BJ (cell line): Measurements from ENCODE around the gene KCNMB4. TPM values are rescaled to one million over a fixed set of nuclear protein-coding genes. Genes with fewer than 3 reads are reported as not detected.

Source experiments
- CTCF ChIA-PET: fragments of 350-600 bp; formaldehyde crosslinking; extraction: SDS; loops from one replicate; lab custom pipeline; 2021; ENCODE audit warnings: antibody characterized with exemption, inconsistent platforms; lab: Yijun Ruan, JAX
- POLR2A ChIA-PET: fragments of 300-600 bp; sonication (Branson Sonifier 250); formaldehyde crosslinking; extraction: SDS; loops from one replicate; lab custom pipeline; 2021; ENCODE audit warnings: antibody characterized with exemption; lab: Charles Lee
- DNase-seq: peaks from one replicate; pipeline ENCODE4 v3.0.0-alpha.2; 2011; ENCODE audit warnings: low read depth
- H3K27me3 ChIP-seq: 2 replicates; pipeline ENCODE4 v1.6.0; 2011; ENCODE audit warnings: low read length; ENCODE audit not compliant: control insufficient read depth, insufficient read depth
- H3K36me3 ChIP-seq: 2 replicates; pipeline ENCODE4 v1.5.1; 2011; ENCODE audit warnings: low read length; ENCODE audit not compliant: control insufficient read depth, insufficient read depth
- H3K4me3 ChIP-seq: 2 replicates; pipeline ENCODE4 v1.5.1; 2011; ENCODE audit warnings: low read depth, mild to moderate bottlenecking, control low read depth, low read length
- CTCF ChIP-seq: IDR thresholded peaks from 2 replicates; pipeline ENCODE4 v1.5.1; 2011; ENCODE audit warnings: low read depth, mild to moderate bottlenecking, control low read depth, inconsistent platforms, low read length, moderate library complexity; ENCODE audit not compliant: insufficient read depth
- polyA plus RNA-seq: library from polyadenylated mRNA; depleted of rRNA; stranded (reverse); fragments of >200 nt; gene quantifications from 2 replicates; pipeline ENCODE4 v1.2.3, GENCODE V29; 2011

Gene KCNMB4
- polyA plus RNA-seq, 1 experiment, result 1.5 TPM

- no peak for TF ChIP-seq CTCF
- Histone ChIP-seq H3K27me3 (no peaks in the 10 kb centered on the region), H3K4me3 (no peak overlapping the region), H3K36me3 (no peaks in the 10 kb centered on the region)
- DNase-seq, result no peak
- ChIA-PET POLR2A (no interaction called here), CTCF (no interaction called here)
Observed at GRCh38 chr12:70329728-70330127, 36.4 kb upstream of the KCNMB4 start.

DNA sequence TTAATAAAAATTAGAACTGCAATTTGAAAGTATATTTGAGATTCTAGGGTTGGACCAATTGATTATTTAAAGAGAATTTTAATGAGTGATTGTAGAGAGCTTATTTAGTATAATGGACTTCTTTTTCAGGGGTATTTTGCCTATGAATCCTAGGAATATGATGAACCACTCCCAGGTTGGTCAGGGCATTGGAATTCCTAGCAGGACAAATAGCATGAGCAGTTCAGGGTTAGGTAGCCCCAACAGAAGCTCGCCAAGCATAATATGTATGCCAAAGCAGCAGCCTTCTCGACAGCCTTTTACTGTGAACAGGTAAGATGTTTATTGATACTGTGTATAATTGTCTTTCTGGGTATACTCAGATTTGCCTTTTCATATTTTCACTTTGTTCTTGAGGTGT lies 35.9 kb upstream of the KCNMB4 start:
- POLR2A ChIA-PET, result no interaction called here
- CTCF ChIA-PET, result no interaction called here
- Histone ChIP-seq H3K4me3 (no peak overlapping the region), H3K36me3 (no peaks in the 10 kb centered on the region), H3K27me3 (no peaks in the 10 kb centered on the region)
- no peak for TF ChIP-seq CTCF
- DNase-seq, result no peak

- POLR2A ChIA-PET, result no interaction called here
- no peak overlapping the region for H3K4me3 ChIP-seq
- H3K36me3 ChIP-seq, result peaks cover 2% of the 10 kb centered on the region; the same call in 1 of the 2 replicates
- CTCF ChIA-PET, result no interaction called here
- no peaks in the 10 kb centered on the region for H3K27me3 ChIP-seq
- no peak for TF ChIP-seq CTCF
- no peak for DNase-seq
Observed at GRCh38 chr12:70332236-70332635, 33.9 kb upstream of the KCNMB4 start.

GRCh38 chr12:70334742-70335141 lies 31.3 kb upstream of the KCNMB4 start:
- no peak overlapping the region for H3K4me3 ChIP-seq
- POLR2A ChIA-PET, result no interaction called here

DNA sequence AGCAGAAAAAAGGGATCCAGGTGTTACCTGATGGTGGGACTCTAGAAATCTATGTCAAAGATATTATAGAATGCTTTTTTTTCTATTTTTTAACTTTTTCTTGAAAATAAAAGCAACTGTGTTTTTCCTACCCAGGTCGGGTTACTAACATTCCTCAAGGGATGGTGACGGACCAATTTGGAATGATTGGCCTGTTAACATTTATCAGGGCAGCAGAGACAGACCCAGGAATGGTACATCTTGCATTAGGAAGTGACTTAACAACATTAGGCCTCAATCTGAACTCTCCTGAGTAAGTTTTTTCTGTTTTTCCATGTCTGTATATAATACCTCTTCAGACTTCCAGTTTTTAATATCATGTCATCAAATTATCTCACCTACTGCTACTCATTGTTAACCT lies 27.6 kb upstream of the KCNMB4 start:
- CTCF ChIA-PET, result no interaction called here
- POLR2A ChIA-PET, result no interaction called here
- peaks cover 14% of the 10 kb centered on the region for H3K36me3 ChIP-seq
- TF ChIP-seq CTCF, result no peak
- H3K4me3 ChIP-seq, result no peak overlapping the region
- H3K27me3 ChIP-seq, result no peaks in the 10 kb centered on the region
- DNase-seq, result no peak

More at GRCh38 chr12:70334742-70335141, 31.3 kb upstream of the KCNMB4 start:
- Histone ChIP-seq H3K27me3 (no peaks in the 10 kb centered on the region), H3K36me3 (peaks cover 8% of the 10 kb centered on the region; the same call in 1 of the 2 replicates)
- DNase-seq, result no peak
- CTCF ChIA-PET, result interaction anchor here (0.6 kb wide), 1 partner anchor 62 kb away, joined by 5 read pairs; no protein-coding TSS in a partner anchor
- no peak for TF ChIP-seq CTCF
